Esophagus squamous epithelium (tissue), 4 donors: ENCODE data around the gene COL23A1.

Source experiments
- CTCF ChIP-seq, 6 experiments: fragments of 450-650 bp in 4 of 6; fragments of 200-600 bp in 2 of 6; sonication (generic) in 2 of 6; IDR thresholded peaks; one replicate each; pipeline ENCODE4 v1.5.1; 2016 to 2019; ENCODE audit warnings: antibody characterized with exemption in 6 of 6, mild to moderate bottlenecking in 4 of 6, moderate library complexity in 4 of 6
- POLR2A ChIP-seq, 4 donors: fragments of 450-650 bp; IDR thresholded peaks; one replicate each; pipeline ENCODE4 v1.6.1; 2017; ENCODE audit warnings: antibody characterized with exemption in 4 of 4, mild to moderate bottlenecking in 4 of 4, moderate library complexity in 3 of 4

DNA sequence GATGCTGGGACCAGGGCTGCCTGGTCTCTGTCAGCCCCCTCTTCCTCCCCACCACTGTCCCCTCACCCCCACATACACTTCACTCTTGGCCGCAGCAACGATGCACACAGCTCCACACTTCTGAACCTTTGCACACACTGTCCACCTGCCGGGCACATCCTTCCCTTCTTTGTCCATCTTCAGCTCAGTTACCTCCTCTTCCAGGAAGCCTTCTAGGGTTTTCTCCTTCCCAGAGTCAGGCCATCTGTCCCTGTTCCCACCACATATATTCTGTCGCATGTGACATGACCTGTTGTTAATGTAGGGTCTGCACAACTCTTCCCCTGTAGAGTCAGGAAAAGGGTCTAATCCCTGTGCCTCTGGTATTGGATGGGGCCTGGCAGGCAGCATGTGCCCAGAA is 319.0 kb downstream of the COL23A1 start:
- TF ChIP-seq POLR2A (IDR thresholded peaks at IDR 0.05), result no peak
- TF ChIP-seq CTCF (IDR thresholded peaks at IDR 0.05), result no peak
